Measurements from ENCODE around the gene GABRD.

GABRD gene

DNA sequence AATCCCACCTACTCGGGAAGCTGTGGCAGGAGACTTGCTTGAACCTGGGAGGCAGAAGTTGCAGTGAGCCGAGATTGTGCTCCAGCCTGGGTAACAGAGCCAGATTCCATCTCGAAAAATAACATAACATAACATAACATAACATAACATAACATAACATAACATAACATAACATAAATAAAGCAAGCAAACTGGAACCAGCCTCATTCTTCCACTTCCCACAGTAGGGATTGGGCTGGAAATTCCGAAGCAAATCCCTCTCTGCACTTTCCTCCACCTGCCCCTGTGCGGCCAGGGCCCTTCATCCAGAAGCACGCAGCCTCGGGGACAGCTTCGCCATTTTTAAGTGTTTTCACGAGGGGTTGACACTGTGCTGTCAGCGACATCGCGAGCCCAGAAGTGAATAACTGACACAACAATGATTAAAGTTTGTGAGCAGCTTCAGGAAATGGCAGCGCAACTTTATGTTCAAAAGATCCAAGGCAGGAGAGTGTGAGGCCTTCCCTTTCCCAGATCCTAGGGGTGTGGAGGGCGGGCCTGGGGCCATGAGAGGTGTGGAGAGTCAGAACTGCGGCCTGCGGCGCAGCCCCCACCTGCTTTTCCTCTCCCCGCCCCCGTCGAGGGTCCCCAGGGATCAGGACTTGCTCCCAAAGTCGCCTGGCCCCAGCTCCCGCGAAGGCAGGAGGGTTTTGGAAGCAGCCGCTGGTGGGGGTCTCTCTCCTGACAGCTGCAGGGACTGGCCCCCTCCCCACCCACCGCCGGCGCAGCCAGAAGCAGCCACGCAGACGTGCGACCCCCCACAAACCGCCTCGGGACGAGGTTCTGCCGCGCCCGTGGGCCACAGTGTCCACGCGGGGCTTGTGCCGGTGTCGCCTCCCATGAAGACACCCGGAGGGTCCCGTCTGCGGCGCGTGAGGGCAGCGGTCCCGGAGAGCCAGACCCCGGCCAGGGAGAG is 651 bp upstream of the GABRD start:
- DNase-seq (ENCODE audit: low spot score) = no peak

DNA sequence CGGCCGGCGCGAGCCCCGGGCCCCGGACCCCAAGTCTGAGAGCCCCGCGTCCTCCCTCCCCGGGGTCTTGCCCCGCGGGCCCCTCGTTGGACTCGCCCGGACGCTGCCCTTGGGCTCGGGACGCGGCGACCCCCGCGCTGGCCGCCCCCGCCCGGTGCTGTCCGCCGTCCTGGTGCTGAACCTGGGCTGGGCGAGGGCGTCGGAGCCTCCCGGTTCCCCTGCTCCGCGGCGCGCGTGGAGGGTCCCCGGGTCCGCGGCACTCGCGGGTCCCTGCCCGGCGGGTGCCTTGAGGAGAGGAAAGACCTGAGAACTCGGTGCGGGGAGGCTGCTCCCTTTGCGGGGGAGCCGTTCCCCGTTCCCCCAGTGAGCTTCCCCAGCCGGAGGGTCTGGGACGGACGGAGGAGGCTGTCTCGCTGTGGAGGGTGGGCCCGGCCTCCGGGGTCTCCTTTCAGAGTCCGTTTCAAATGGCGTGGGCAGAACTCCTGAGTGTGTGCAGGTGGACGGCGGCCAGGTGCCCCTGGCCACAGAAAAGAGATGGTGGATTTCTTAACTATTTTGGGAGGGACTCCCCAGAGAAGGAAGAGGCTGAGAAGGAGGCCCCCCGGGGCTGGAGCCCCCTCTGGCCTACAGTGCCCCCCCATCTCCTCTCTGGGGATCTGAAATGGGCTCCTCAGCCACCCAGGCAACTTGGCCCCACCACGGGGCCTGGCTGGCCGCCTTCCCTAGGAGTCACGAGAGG is 595 bp downstream of the GABRD start:
- no peak for DNase-seq (ENCODE audit: low spot score)

DNA sequence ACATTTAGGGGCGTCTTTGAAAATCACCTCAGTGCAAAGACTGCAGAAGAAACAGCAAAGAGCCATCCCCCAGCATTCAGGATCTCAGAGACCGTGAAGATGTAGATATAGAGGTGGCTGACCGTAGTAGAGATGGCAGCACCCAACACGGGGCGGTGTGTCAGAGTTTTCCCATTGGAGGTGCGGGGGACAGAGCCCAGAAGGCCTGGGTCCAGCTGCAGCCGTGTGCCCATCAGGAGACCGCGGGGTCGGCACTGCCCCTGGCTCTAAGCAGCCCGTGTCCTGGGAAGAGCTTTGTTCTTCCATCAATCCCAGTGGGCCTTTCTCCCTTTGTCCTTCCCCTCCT is 1.1 kb downstream of the GABRD start:
- DNase-seq (ENCODE audit: low spot score) = no peak

DNA sequence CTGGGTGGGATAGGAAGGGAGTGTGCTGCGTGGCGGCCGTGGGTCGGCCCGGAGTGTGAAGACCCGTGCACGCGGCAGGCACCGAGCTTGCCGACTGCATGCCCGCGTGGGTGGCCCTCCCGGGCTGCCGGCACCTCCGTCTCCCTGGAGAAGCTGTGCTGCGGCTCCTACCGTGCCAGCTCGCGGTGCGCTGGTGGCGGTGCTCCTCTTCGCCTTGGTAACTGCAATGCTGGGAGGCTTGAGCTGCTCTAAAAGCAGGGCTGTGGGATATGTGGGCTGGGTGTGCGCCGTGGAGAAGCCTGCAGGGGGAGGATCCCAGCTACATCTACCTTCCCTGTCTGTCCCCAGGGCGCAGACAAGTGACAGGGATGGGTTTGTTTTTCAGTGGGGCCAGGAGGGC is 2.4 kb downstream of the GABRD start:
- DNase-seq (ENCODE audit: low spot score) = no peak

DNA sequence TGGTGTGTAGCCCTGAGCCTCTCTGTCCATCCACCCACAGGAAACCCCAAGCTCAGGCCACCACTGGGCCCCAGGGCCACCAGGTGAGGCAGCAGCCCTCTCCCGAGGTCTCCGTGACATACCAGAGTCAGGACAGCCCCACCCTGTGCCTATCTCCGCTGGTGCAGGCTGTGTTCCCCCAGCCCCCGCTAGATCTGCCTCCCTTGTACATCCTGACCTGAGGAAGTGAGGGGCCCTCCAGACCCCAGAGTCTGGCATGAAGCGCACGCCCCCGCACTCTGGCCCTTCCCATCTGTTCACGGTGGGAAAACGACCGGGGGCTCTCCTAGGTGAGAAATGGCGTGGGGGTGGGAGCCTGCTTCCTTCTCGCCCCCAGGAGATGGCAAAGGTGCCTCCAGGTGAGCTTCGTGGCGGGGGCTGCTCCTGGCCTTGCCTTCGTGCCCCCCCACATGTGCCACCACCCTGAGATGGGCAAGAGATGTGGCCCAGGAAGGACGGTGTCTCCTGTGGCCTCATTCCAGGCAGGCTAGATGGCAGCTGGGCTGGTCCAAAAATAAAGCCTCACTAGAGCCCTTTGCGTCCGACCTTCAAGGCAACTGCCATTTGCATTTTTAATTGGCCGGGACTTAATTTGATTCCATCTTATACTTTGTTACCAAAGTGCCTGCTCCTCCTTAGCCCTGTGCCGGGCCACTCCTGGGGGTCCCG is 3.1 kb downstream of the GABRD start:
- no peak for DNase-seq (ENCODE audit: low spot score)

DNA sequence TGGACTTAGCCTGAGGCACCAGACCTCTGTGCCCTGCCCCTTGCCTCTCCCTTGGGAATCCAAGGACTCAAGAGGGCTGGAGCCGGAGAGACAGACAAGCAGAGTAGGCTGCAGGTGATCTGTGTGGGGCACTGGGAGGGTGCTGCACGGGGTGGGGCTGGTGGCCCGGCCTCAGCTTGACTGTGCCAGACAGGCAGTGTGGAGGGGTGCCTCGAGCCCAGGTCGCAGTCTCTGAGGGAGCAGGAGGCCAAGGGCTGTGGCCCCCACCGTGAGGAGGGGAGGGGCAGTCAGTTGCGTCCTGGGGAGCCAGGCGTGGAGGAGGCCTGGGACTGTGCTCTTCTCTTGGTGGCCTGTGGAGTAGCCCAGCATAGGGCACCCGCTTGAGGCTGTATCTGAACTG is 4.0 kb downstream of the GABRD start:
- DNase-seq (ENCODE audit: low spot score) = no peak

DNA sequence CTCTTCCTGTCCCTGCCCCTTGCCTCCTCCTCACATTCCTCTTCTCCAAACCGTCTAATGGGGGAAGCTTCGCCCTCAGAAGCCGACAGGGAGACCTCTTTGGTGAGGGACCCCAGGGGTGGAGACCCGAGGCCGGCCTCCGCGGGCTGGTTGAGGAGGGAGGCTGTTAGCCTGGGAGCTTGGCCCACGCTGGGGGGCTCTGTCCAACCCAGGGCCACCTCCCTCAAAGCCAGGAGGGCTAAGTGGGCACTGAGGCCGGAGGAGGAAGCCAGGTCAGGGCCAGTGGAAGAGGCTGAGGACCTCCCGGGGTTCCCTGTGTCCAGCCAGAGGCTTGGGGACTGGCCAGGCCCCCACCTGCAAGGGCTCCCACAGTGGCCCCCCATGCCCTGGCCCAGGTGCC is 5.3 kb downstream of the GABRD start:
- no peak for DNase-seq (ENCODE audit: low spot score)

DNA sequence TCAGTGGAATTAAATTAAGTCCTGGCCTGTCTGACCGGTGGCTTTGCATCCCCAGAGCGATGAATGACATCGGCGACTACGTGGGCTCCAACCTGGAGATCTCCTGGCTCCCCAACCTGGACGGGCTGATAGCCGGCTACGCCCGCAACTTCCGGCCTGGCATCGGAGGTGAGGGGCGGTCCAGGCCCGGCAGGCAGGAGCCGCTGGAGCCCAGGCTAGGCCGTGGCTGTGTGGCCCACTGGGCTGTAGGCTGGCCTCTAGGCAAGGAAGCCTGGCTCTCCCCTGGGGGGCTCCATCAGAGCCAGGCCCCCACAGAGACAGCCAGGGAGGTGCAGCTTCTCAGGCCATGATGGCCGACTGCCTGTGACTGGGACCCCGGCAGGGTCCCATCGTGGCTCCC is 5.7 kb downstream of the GABRD start:
- no peak for DNase-seq (ENCODE audit: low spot score)

DNA sequence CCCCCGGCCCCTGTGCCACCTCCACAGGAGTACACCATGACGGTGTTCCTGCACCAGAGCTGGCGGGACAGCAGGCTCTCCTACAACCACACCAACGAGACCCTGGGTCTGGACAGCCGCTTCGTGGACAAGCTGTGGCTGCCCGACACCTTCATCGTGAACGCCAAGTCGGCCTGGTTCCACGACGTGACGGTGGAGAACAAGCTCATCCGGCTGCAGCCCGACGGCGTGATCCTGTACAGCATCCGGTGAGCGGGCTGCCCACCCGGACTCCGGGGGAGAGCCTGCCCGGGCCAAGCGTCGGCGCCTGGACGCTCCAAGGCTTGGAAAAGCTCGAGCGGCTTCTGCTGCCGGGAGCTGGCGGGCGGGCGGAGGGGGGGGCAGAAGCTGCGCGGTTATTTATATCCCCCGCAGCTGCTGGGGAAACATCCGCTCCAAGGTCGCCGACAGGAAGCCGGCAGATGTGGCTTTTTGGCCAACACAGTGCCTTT is 6.4 kb downstream of the GABRD start:
- DNase-seq (ENCODE audit: low spot score) = no peak

DNA sequence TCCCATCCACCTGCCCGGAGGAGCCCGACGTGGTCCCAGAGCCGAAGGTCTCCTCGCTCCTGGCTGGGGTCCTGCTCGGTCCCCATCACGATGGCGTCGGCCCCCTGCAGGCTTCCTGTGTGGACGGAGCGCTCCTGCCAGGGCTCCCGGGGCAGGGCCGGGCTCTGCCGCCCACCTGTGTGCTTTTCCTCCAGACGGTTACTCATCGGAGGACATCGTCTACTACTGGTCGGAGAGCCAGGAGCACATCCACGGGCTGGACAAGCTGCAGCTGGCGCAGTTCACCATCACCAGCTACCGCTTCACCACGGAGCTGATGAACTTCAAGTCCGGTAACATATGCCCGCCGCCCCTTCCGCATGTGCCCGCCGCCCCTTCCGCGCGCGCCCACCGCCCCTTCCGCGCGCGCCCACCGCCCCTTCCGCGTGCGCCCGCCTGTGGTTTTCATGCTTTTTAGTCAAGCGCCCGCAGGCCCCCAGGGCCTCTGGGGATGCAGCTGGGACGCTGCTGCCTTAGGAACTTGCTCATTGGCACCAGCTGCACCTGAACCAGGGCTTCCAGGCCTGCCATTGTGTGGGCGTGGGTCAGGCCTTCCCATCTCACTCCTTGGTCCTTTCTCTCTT is 8.9 kb downstream of the GABRD start:
- no peak for DNase-seq (ENCODE audit: low spot score)

DNA sequence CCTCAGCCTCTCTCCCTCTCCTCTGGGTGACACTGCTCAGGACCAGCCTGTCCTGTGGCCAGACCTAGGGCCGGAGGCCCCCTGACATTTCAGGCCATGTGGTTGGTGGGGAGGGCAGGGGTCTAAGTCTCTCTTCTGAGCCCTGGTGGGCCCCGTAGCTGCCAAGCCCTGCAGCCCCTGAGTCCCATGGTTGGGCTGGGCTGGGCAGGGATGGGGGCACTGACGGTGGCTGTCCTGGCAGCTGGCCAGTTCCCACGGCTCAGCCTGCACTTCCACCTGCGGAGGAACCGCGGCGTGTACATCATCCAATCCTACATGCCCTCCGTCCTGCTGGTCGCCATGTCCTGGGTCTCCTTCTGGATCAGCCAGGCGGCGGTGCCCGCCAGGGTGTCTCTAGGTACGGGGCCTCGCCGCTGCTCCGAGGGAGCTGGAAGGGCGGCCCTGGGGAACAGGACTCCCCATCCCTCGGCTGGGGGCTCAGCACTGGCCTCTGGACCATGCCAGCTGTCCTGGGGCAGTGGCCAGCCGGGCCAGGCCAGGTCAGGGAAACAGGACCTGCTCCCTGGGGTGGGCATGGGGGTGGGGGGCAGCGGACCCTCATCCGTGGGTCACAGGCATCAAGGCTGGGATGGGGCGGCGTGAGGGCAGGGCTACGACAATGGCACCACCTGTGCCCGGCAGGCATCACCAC is 9.9 kb downstream of the GABRD start:
- DNase-seq (ENCODE audit: low spot score) = no peak

DNA sequence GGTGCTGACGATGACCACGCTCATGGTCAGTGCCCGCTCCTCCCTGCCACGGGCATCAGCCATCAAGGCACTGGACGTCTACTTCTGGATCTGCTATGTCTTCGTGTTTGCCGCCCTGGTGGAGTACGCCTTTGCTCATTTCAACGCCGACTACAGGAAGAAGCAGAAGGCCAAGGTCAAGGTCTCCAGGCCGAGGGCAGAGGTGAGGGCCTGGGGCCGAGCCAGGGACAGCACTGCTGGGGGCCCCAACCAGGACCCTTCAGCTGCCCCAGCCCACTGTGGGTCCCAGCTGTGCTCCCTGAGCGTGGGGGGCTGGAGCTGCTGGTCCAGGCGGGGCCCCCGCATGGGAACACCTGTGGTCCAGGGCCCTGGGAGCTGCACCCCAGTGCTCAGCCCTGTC is 10.4 kb downstream of the GABRD start:
- DNase-seq (ENCODE audit: low spot score) = no peak

DNA sequence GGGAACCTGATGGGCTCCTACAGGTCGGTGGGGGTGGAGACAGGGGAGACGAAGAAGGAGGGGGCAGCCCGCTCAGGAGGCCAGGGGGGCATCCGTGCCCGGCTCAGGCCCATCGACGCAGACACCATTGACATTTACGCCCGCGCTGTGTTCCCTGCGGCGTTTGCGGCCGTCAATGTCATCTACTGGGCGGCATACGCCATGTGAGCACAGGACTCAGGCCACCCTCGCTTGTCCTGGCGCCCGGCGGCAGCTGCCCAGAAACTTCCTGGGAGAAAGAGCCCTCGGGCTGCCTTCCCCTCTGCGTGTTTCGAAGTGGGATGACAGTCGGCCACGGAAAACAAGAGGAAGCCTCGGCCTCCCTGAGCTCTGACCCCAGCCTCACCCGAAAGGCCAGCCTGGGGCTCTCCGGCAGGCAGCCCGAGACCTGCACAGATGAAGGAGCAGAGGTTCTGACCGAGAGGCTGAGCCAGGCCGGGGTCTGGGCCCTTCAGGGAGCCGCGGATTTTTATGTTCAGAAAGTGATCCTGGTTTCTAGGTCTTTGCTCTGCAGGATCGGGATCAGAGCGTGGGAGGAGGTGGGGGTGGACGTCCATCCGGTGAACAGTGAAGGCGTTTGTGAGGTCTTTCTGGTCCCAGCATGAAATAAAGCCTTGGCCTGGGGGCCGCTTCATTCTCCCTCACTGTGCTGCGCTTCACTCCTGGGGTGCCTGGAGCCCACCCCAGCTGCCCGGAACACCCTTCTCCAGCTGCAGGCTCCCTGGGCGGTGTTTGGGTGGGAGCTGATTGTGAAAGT is 11.1 kb downstream of the GABRD start:
- no peak for DNase-seq (ENCODE audit: low spot score)

DNA sequence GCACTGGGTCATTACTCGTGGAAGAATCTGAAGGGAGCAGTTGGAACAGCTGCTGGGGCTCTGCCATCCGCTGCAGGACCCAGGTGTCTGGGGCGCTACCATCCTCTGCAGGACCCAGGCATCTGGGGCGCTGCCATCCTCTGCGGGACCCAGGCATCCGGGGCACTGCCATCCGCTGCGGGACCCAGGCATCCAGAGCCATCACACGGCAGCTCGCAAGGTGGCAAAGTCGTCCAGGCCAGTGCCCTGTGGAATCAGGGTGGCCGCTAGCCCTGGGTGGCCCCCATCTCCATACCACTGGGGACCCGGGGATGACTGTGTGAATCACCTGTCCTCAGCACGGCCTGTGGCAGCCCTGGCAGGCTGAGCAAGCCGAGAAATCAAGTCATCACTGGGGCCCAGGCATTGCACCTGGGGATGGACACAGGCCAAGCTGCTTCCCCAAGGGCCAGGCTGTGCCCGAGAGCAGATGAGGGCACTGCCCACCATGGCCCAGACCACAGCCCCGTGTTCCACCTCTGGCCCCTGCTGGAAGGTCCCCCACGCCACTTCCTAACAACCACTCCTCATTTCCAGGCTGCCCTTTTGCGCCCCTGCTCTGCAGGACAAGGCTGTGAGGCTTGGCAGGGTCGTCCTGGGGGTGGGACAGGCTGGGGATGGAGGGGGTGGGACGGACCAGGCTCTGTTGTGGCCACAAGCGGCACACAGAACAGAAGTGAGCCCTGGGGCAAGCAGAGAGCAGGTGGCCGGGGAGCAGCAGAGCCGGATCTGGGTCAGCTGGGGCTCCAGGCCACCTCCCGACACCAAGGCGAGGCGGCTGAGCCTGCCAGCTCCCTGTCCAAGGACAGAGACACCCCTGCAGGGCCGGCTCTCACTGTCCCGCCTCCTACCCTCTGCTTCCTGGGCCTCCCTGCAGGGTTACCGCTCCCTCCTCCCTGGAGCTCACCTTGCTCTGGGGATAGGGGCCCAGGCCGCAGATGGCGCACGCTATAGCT is 12.7 kb downstream of the GABRD start:
- DNase-seq (ENCODE audit: low spot score) = no peak

DNA sequence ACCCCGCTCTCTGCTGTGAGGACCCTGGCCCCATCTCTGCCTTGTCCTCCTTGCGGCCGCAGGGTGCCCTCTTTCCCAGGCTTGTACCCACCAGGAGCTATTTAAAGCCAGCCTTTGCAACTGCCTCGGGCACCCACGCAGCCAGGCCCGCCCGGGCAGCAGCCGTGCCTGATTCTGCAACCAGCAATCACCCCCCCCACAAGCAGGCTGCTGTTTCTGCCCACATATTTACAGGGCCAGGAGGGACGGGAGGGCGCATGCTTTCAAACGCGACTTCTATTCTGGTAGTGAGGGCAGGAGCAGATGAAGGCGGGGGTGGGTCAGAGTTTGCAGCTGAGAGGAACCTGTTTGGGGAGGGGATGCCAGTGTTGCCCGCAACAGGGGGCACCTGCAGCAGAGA is 13.6 kb downstream of the GABRD start:
- no peak for DNase-seq (ENCODE audit: low spot score)

DNA sequence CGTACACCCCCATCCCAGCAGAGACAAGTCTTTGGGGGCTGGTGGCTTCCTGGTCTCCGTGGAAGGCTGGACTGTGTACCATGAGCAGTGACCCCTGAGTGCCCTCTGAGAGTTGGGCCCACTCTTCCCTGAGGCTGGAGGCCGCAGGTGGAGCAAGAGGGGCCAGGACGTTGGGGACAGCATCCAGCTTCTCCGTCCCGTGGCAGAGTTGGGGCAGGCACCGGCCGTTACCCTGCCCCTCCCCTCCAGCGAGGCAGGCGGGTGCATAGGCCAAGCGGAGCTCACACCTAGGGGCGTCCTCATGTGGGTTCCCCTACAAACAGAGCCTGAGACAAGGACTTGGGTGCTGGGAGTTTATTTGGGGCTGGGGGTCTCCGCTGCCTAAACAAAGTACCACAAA is 14.0 kb downstream of the GABRD start:
- no peak for DNase-seq (ENCODE audit: low spot score)

DNA sequence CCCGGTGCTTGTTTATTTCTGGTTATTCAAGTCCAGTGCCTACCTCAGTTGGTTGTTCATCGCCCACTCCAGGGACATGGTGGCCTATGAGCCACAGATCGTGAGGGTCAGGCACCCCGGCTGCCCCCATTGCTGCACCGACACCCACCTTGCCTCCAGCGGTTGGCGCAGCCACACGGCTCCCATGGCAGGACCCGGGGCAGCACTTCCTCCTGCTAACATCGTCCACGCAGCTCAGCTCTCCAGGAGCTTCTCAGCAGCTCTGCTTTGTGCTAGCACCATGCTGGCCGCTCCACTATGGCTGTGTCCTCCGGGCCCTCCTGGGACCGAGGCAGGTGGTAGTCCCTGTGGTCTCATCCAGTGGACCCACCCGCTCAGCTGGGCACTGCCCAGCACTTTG is 17.1 kb downstream of the GABRD start:
- no peak for DNase-seq (ENCODE audit: low spot score)

DNA sequence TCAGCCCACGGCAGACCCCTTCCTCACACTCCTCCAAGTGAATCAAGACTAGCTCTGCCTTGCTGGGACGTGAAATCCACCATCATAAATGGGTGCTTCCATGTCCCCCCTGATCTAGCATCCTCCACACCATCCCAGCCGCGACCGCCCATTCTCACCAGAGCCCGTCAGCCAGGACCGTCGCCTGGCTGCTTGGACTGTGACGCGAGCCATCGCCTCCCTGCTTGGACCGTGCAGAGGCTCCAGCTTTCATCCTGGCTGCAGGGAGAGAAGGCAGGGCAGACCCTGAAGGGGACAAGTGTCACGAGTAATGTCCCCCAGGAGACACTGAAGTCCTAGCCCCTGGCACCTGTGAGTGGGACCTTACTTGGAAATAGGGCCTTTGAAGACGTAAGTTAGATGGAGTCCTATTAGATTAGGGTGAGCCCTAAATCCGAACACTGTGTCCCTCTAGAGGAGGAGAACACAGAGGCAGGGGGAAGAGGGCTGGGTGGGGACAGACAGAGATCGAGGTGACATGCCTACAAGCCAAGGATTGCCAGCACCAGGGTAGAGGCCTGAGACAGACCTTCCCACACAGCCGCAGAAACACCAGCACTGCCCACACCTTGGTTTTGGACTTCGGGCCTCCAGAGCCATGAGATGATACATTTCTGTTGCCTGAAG is 18.3 kb downstream of the GABRD start:
- no peak for DNase-seq (ENCODE audit: low spot score)

DNA sequence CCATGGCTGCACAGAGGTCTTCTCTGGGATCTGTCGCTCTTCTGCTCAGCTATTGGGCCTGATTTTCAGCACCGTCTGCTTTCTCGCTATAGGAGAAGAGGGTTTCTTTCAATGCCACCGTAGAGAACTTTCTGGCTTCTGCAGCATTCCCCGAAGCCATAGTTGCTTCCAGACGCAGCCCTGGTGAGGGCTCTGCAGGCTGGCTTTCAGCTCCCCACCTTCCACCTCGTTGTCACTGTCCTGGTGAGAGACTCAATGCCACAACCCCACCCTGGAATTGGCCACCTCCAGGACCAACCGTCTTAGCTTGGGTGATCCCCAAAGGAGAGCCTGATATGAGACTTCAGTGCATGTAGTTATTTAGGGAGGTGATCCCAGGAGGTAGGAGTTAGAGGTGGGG is 19.1 kb downstream of the GABRD start:
- DNase-seq (ENCODE audit: low spot score) = no peak

Measured in SW480 (cell line).